ENCODE results near the gene FASTKD1. TPM values are rescaled to one million over a fixed set of nuclear protein-coding genes. Genes with fewer than 3 reads are reported as not detected.
"Not testable (repeated sequence)": the region's sequence is repeated elsewhere in the genome, so short reads cannot be mapped to it uniquely, and the experiment has no call there.

The FASTKD1 gene
- total and polyA plus RNA-seq, 4 donors: 10.4 to 40.1 (median 30.1) TPM

DNA sequence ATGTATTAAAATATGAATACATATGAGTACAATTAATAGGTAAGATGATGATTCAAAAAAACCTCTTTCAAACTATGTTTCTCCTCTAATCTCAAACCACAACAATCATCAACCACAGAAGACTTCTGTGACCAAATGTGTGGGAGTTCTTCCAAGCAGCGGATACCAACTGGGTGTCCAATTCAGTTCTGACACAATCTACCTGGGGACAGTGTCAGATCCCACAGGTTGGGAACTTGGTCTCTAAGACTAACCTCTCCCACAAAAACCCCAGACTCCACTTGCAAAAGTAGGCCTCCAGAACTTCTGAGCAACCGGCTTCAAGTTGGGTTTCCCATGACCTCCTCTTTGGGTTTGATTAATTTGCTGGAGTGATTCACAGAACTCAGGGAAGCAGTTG is 26.9 kb downstream of the FASTKD1 start:
- 93 to 96% methylated on average over 2 of the region's 2 CpGs for WGBS, 2 donors
- Histone ChIP-seq H3K27ac (ENCODE audit: low read depth in 1 of 2, low read length in 1 of 2) (no peak overlapping the region), H3K4me1 (ENCODE audit: control insufficient read depth in 5 of 5, insufficient read depth in 5 of 5, low read length in 5 of 5) (no peaks in the 10 kb centered on the region), H3K9ac (ENCODE audit: insufficient read depth in 1 of 2, low read length in 2 of 2) (no peak overlapping the region), H3K36me3 (ENCODE audit: control insufficient read depth in 4 of 4, insufficient read depth in 4 of 4, low read length in 4 of 4) (peaks cover 4 to 8% (median 6%) of the 10 kb centered on the region in 4 donors), H3K4me3 (no peak overlapping the region), H3K27me3 (ENCODE audit: control insufficient read depth in 3 of 3, insufficient read depth in 3 of 3, low read length in 2 of 3) (no peaks in the 10 kb centered on the region), H3K9me3 (ENCODE audit: control insufficient read depth in 4 of 4, insufficient read depth in 3 of 4, low read length in 3 of 4) (no peaks in the 10 kb centered on the region)
- ATAC-seq (ENCODE audit: insufficient read depth, low FRiP score) (no peak), DNase-seq (no peak)
- no peak for TF ChIP-seq CTCF (IDR thresholded peaks at IDR 0.05; ENCODE audit: control extremely low read depth, extremely low read depth)

DNA sequence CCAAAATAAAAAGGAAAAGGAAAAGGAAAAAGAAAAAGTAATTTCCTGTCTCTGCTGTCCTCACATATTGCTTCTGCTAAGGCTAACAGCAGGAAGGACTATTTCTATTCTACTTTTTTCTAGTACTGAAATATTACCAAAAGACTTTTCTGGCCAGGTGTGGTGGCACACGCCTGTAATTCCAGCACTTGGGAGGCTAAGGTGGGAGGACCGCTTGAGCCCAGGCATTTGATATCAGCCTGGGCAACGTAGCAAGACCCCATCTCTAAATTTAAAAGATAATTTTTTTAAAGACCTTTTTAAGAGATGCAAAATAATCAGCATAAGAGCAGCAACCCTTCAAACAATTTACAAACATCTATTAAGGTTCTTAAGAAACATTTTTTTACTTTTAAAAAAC is 31.2 kb downstream of the FASTKD1 start:
- DNase-seq: no peak
- H3K4me3 ChIP-seq: no peak overlapping the region
- H3K27ac ChIP-seq (ENCODE audit: low read depth in 1 of 2, low read length in 1 of 2): no peak overlapping the region
- H3K27me3 ChIP-seq (ENCODE audit: control insufficient read depth in 3 of 3, insufficient read depth in 3 of 3, low read length in 2 of 3): no peaks in the 10 kb centered on the region
- no peak for TF ChIP-seq CTCF (IDR thresholded peaks at IDR 0.05; ENCODE audit: control extremely low read depth, extremely low read depth)
- H3K9ac ChIP-seq (ENCODE audit: insufficient read depth in 1 of 2, low read length in 2 of 2): no peak overlapping the region
- peaks cover 0 to 13% (median 6%) of the 10 kb centered on the region in 4 donors for H3K36me3 ChIP-seq (ENCODE audit: control insufficient read depth in 4 of 4, insufficient read depth in 4 of 4, low read length in 4 of 4)
- 92 to 95% methylated on average over 3 of the region's 3 CpGs for WGBS, 2 donors
- no peak for ATAC-seq (ENCODE audit: insufficient read depth, low FRiP score)
- peaks cover 0 to 2% (median 0%) of the 10 kb centered on the region in 5 donors for H3K4me1 ChIP-seq (ENCODE audit: control insufficient read depth in 5 of 5, insufficient read depth in 5 of 5, low read length in 5 of 5)
- no peaks in the 10 kb centered on the region for H3K9me3 ChIP-seq (ENCODE audit: control insufficient read depth in 4 of 4, insufficient read depth in 3 of 4, low read length in 3 of 4)

DNA sequence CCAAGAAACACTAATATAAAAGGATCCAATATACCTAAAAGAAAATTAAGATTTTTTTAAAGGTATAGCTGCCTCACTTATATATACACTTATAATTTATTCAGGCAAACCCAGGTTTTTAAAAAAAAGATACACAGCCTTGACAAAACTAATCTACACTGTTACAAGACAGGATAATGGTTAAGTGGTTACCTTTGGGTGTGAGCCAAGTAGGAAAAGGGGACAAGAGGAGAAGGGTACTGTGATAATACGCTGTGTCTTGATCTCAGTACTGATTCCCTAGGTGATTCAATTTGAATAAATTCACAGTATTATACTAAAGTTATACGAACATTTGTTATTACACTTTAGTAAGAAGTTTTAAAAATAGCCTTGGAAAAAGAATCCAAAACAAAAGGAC is 33.5 kb downstream of the FASTKD1 start:
- Histone ChIP-seq H3K27ac (ENCODE audit: low read depth in 1 of 2, low read length in 1 of 2) (no peak overlapping the region), H3K4me3 (no peak overlapping the region), H3K9me3 (ENCODE audit: control insufficient read depth in 4 of 4, insufficient read depth in 3 of 4, low read length in 3 of 4) (no peaks in the 10 kb centered on the region), H3K27me3 (ENCODE audit: control insufficient read depth in 3 of 3, insufficient read depth in 3 of 3, low read length in 2 of 3) (no peaks in the 10 kb centered on the region), H3K4me1 (ENCODE audit: control insufficient read depth in 5 of 5, insufficient read depth in 5 of 5, low read length in 5 of 5) (peaks cover 0 to 2% (median 0%) of the 10 kb centered on the region in 5 donors), H3K9ac (ENCODE audit: insufficient read depth in 1 of 2, low read length in 2 of 2) (no peak overlapping the region), H3K36me3 (ENCODE audit: control insufficient read depth in 4 of 4, insufficient read depth in 4 of 4, low read length in 4 of 4) (peaks cover 0 to 15% (median 3%) of the 10 kb centered on the region in 4 donors)
- ATAC-seq (ENCODE audit: insufficient read depth, low FRiP score) (no peak), DNase-seq (no peak)
- 87 to 90% methylated on average over 2 of the region's 2 CpGs for WGBS, 2 donors
- TF ChIP-seq CTCF (IDR thresholded peaks at IDR 0.05; ENCODE audit: control extremely low read depth, extremely low read depth): no peak

DNA sequence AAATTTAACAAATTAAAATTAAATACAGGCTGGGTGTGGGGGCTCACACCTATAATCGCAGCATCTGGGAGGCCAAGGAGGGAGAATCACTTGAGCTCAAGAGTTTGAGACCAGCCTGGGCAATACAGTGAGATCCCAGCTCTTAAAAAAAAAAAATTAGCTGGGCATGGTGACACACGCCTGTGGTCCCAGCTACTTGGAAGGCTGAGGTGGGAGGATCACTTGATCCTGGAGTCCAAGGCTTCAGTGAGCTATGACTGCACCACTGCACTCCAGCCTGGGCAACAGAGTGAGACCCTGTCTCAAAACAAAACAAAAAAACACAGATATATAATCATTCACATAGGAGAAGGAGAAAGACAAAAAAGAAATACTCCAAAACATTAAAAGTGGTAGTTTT is 34.2 kb downstream of the FASTKD1 start:
- 93 to 97% methylated on average over 2 of the region's 2 CpGs for WGBS, 2 donors
- H3K9ac ChIP-seq (ENCODE audit: insufficient read depth in 1 of 2, low read length in 2 of 2); DNase-seq; H3K4me3 ChIP-seq; H3K27ac ChIP-seq (ENCODE audit: low read depth in 1 of 2, low read length in 1 of 2); H3K27me3 ChIP-seq (ENCODE audit: control insufficient read depth in 3 of 3, insufficient read depth in 3 of 3, low read length in 2 of 3); ATAC-seq (ENCODE audit: insufficient read depth, low FRiP score); H3K9me3 ChIP-seq (ENCODE audit: control insufficient read depth in 4 of 4, insufficient read depth in 3 of 4, low read length in 3 of 4); H3K4me1 ChIP-seq (ENCODE audit: control insufficient read depth in 5 of 5, insufficient read depth in 5 of 5, low read length in 5 of 5): not testable (repeated sequence)
- peaks cover 0 to 13% (median 3%) of the 10 kb centered on the region in 4 donors for H3K36me3 ChIP-seq (ENCODE audit: control insufficient read depth in 4 of 4, insufficient read depth in 4 of 4, low read length in 4 of 4)
